Measurements from ENCODE around the gene VPS26B.

GRCh38 chr11:134215836-134216235 is 8.6 kb upstream of the VPS26B start:
- TF ChIP-seq, protein P1, sequence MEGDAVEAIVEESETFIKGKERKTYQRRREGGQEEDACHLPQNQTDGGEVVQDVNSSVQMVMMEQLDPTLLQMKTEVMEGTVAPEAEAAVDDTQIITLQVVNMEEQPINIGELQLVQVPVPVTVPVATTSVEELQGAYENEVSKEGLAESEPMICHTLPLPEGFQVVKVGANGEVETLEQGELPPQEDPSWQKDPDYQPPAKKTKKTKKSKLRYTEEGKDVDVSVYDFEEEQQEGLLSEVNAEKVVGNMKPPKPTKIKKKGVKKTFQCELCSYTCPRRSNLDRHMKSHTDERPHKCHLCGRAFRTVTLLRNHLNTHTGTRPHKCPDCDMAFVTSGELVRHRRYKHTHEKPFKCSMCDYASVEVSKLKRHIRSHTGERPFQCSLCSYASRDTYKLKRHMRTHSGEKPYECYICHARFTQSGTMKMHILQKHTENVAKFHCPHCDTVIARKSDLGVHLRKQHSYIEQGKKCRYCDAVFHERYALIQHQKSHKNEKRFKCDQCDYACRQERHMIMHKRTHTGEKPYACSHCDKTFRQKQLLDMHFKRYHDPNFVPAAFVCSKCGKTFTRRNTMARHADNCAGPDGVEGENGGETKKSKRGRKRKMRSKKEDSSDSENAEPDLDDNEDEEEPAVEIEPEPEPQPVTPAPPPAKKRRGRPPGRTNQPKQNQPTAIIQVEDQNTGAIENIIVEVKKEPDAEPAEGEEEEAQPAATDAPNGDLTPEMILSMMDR (conservative IDR thresholded peaks at IDR 0.05), result no peak
- no peak for TF ChIP-seq ZFX (IDR thresholded peaks at IDR 0.05)
